ENCODE results near the gene PCNX2.
"Not testable (repeated sequence)": the region's sequence is repeated elsewhere in the genome, so short reads cannot be mapped to it uniquely, and the experiment has no call there.

The PCNX2 gene

GRCh38 chr1:233215135-233215760 is 80.3 kb downstream of the PCNX2 start:
- no peak for DNase-seq

- no peak for DNase-seq
Observed at GRCh38 chr1:233211595-233211994, 83.9 kb downstream of the PCNX2 start.

- no peak for DNase-seq
Observed at GRCh38 chr1:233211106-233211505, 84.4 kb downstream of the PCNX2 start.

- no peak for DNase-seq
Observed at GRCh38 chr1:233209481-233209880, 86.0 kb downstream of the PCNX2 start.

- no peak for DNase-seq
Observed at GRCh38 chr1:233208687-233209086, 86.8 kb downstream of the PCNX2 start.

GRCh38 chr1:233197940-233198339 is 97.6 kb downstream of the PCNX2 start:
- DNase-seq, result no peak

- no peak for DNase-seq
Observed at GRCh38 chr1:233193741-233194140, 101.8 kb downstream of the PCNX2 start.

GRCh38 chr1:233190987-233191386 is 104.5 kb downstream of the PCNX2 start:
- DNase-seq, result no peak

GRCh38 chr1:233189526-233189925 is 106.0 kb downstream of the PCNX2 start:
- DNase-seq, result no peak

- no peak for DNase-seq
Observed at GRCh38 chr1:233188061-233188460, 107.5 kb downstream of the PCNX2 start.

GRCh38 chr1:233183226-233184020 is 112.1 kb downstream of the PCNX2 start:
- DNase-seq, result no peak

- DNase-seq, result no peak
Observed at GRCh38 chr1:233182587-233182986, 112.9 kb downstream of the PCNX2 start.

- no peak for DNase-seq
Observed at GRCh38 chr1:233180641-233181364, 114.7 kb downstream of the PCNX2 start.

GRCh38 chr1:233179638-233180037 is 115.9 kb downstream of the PCNX2 start:
- not testable (repeated sequence) for DNase-seq

- DNase-seq, result no peak
Observed at GRCh38 chr1:233172201-233172600, 123.3 kb downstream of the PCNX2 start.

- no peak for DNase-seq
Observed at GRCh38 chr1:233170741-233171140, 124.8 kb downstream of the PCNX2 start.

- no peak for DNase-seq
Observed at GRCh38 chr1:233168384-233168783, 127.1 kb downstream of the PCNX2 start.

- DNase-seq, result no peak
Observed at GRCh38 chr1:233166896-233167295, 128.6 kb downstream of the PCNX2 start.

- no peak for DNase-seq
Observed at GRCh38 chr1:233163696-233164095, 131.8 kb downstream of the PCNX2 start.

- no peak for DNase-seq
Observed at GRCh38 chr1:233158322-233158721, 137.2 kb downstream of the PCNX2 start.

- no peak for DNase-seq
Observed at GRCh38 chr1:233157245-233157644, 138.3 kb downstream of the PCNX2 start.

GRCh38 chr1:233151861-233152260 is 143.7 kb downstream of the PCNX2 start:
- peak; percentile 68 for DNase-seq

GRCh38 chr1:233144434-233144833 is 151.1 kb downstream of the PCNX2 start:
- no peak for DNase-seq

- no peak for DNase-seq
Observed at GRCh38 chr1:233143241-233143640, 152.3 kb downstream of the PCNX2 start.

All from femur (tissue), 1 donor.